Choroid plexus epithelial cell (primary cell): ENCODE data around the gene NHERF2.
A peak's percentile ranks its signal among the peaks of the same experiment; 100 is the strongest.

Source experiments
- DNase-seq: peaks from one replicate; pipeline ENCODE4 v3.0.0-alpha.2; 2010; ENCODE audit warnings: low read depth
- H3K4me3 ChIP-seq: 2 replicates; pipeline ENCODE4 v1.5.1; 2011; ENCODE audit warnings: low read depth, mild to moderate bottlenecking, control low read depth, low read length, moderate library complexity
- TF ChIP-seq, protein P1 (sequence below): conservative IDR thresholded peaks from 2 replicates; pipeline ENCODE4 v1.5.1; 2011; ENCODE audit warnings: low read depth, mild to moderate bottlenecking, control low read depth, inconsistent platforms, low read length, moderate library complexity

Gene NHERF2

DNA sequence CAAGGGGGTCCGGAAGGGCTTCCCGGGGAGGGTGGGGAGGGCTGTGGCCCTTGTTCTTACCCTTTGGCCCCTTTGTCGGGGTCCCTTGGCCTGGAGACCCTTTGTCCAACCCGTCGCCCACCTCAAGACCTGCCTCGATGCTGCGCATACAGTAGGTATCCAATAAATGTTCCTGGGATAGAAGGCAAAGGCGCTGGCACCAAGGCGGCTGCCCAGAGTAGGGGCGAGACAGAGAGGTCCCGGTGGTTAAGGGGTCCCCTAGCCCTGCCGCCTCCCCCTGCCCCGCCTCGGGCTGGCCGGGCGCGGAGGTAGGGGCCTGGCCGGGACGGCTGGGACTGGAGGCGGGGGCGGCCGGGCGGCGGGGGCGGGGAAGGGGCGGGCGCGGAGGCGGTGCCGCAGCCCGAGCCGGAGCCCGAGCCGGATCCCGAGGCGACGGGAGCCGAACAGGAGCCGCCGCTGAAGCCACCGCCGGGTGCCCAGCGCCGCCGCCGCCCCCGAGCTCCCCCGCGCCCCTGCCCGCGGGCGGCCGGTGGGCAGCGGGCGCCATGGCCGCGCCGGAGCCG, at the start of gene NHERF2:
Gene NHERF2, plus strand, starts transcription at position 442 of the 563 bp plus-strand sequence. Its CDS starts 104 bp downstream, at position 546.
- TF ChIP-seq, protein P1, sequence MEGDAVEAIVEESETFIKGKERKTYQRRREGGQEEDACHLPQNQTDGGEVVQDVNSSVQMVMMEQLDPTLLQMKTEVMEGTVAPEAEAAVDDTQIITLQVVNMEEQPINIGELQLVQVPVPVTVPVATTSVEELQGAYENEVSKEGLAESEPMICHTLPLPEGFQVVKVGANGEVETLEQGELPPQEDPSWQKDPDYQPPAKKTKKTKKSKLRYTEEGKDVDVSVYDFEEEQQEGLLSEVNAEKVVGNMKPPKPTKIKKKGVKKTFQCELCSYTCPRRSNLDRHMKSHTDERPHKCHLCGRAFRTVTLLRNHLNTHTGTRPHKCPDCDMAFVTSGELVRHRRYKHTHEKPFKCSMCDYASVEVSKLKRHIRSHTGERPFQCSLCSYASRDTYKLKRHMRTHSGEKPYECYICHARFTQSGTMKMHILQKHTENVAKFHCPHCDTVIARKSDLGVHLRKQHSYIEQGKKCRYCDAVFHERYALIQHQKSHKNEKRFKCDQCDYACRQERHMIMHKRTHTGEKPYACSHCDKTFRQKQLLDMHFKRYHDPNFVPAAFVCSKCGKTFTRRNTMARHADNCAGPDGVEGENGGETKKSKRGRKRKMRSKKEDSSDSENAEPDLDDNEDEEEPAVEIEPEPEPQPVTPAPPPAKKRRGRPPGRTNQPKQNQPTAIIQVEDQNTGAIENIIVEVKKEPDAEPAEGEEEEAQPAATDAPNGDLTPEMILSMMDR = no peak
- DNase-seq = no peak
- H3K4me3 ChIP-seq = peak within 1 kb of the TSS; percentile 56

DNA sequence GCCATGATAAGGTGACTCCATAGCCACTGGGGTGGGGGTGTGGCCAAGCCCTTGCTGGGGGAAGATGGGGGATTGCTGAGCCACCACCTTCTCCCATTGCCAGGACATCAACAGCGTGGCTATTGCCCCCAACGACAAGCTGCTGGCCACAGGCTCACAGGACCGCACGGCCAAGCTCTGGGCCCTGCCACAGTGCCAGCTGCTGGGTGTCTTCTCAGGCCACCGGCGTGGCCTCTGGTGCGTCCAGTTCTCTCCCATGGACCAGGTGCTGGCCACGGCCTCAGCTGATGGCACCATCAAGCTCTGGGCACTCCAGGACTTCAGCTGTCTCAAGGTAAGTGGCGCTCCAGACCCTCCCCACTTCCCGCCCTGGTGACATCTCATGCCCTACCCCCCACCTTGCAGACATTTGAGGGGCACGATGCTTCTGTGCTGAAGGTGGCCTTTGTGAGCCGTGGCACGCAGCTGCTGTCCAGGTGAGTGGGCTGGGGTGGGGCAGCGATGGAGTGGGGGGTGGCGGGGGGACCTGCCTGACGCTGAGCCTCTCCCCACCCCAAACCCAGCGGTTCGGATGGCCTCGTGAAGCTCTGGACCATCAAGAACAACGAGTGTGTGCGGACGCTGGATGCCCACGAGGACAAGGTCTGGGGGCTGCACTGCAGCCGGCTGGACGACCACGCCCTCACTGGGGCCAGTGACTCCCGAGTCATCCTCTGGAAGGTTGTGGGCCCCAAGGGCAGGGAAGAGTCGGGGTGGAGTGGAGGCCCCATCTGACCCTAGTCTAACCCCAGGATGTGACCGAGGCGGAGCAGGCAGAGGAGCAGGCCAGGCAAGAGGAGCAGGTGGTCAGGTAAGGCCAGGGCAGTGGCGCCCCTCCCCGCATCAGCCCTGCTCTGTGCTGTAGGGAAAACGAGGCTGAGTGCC, 49.5 kb upstream of the NHERF2 start:
- DNase-seq = no peak
- no peak overlapping the region for H3K4me3 ChIP-seq
- TF ChIP-seq, protein P1 = no peak

DNA sequence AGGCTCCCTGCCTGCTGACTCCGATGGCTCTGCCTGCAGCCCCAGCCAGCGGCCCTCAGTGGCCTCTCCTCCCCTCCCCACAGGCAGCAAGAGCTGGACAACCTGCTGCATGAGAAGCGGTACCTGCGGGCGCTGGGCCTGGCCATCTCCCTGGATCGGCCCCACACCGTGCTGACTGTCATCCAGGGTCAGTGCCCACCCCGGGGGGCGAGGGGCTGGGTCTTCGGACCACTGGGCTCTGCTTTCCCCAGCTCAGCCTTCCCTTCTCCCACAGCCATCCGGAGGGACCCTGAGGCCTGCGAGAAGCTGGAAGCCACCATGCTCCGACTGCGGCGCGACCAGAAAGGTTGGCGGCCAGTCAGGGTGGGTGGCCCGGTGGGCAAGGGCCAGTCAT, 48.8 kb upstream of the NHERF2 start:
- TF ChIP-seq, protein P1 = no peak
- DNase-seq = no peak
- H3K4me3 ChIP-seq = no peak overlapping the region

DNA sequence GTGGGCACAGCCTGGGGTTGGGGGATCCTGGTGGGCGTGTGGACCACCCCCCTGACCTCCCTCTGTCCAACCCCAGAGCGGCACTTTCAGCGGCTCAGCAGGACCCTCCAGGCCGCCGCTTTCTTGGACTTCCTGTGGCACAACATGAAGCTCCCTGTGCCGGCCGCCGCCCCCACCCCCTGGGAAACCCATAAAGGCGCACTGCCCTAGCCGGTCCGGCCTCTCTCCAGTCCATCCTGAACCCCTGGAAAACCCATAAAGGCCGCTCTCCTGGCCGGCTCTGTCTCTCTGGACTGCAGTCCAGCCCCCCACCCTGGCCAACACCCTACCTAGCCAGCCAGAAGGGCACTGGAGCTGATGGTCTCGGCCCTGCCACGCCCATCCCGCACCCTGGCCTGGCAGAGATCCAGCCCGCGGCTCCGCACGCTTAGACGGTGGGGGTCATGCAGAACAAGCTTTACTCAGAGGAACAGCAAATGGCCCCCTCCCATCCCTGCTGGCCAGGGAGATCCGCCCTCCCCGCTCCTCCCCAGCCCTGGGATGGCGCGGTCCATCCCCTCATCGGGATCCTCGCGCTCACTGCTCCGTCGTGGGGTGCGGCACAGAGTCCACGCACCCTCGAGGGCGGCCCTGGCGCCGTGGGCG, 48.1 kb upstream of the NHERF2 start:
- TF ChIP-seq, protein P1 = no peak
- no peak for DNase-seq
- no peak overlapping the region for H3K4me3 ChIP-seq

DNA sequence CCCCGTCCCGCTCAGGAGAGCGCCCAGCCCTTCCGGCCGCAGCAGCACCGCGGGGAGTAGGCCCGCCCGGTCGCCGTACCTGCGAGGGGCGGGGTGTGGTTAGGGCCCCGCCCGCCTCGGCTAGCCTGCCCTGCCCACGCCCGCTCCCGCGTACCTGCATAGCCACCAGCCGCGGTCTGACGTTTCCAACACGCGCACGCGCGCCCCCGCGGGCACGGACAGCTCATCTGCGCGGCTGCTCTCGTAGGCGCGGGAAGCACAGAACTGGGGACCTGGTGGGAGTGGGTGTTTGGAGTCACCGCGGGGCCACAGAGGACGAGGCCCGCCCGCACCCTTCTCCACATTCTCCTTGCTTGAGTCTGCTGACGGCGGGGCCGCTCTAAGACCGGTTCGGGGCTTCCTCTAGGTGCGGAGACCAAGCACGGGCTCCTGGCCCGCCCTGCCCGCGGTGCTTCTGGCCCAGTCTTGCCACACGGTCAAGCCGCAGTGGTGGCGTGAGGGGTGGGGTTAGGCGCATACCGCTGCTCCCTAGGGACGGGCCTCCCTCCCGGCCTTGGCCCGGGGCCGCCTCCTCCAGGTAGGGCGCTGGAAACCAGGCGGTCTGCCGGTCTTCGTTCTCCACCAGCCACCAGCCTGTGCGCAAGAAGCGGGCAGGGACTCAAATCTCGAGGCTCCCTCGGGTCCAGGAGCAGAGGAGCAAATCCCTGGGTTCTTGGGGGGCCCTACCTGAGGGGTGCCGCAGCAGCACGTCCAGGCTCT, 47.3 kb upstream of the NHERF2 start:
- TF ChIP-seq, protein P1 = no peak
- DNase-seq = no peak
- no peak overlapping the region for H3K4me3 ChIP-seq

DNA sequence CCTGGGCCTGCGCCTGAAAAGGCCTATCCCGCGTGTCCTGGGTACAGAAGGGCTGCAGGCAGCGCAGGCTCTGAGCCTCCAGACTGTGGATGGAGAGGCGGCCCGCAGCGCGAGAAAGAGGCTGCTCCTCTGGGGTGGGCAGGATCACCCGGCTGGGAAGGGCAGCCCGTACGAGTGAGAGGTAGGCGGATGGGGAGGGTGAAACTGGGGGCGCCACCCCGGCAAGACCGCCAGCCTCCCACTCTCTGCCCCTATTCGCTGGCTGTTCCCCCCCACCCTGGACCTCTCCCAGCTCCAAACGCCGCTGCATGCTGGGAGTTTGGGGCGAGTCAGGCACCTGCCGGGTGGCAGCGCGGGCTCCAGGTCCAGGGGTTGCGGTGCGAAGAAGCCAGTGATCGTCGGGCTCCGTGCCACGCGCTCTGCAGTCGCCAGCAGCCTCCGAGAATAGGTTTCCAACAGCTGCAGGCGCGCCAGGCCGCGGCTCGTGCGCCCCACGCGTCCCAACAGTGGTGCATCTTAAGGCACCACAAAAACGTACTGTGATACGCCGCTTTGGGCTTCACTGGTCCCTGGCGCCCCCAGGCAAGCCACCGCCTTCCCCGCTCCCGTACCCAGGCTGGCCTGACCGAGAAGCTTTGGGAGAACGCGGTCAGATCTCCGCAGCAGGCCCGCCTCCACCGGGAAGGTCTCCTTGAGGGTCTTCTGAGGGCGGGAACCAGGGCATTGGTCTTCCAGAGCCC, 46.5 kb upstream of the NHERF2 start:
- TF ChIP-seq, protein P1 = no peak
- DNase-seq = no peak
- no peak overlapping the region for H3K4me3 ChIP-seq
